Breast epithelium (tissue), 3 donors: ENCODE measurements around the gene DAPK1.

Source experiments
- CTCF ChIP-seq, 3 donors: fragments of 450-650 bp; IDR thresholded peaks; one replicate each; pipeline ENCODE4 v1.5.1; 2016 to 2017; ENCODE audit warnings: antibody characterized with exemption in 3 of 3, mild to moderate bottlenecking in 3 of 3, moderate library complexity in 3 of 3
- POLR2A ChIP-seq: fragments of 450-650 bp; IDR thresholded peaks from one replicate; pipeline ENCODE4 v1.6.1; 2016; ENCODE audit warnings: antibody characterized with exemption, mild to moderate bottlenecking, moderate library complexity
- POLR2AphosphoS5 ChIP-seq, 3 donors: sonication (generic); formaldehyde crosslinking; IDR thresholded peaks; one replicate each; pipeline ENCODE4 v1.6.1; 2017; ENCODE audit warnings: antibody characterized with exemption in 3 of 3

- TF ChIP-seq POLR2A, result no peak
- TF ChIP-seq CTCF (IDR thresholded peaks at IDR 0.05), result no peak
- no peak for TF ChIP-seq POLR2AphosphoS5 (IDR thresholded peaks at IDR 0.05)
Observed at GRCh38 chr9:87599901-87600610, 102.4 kb downstream of the DAPK1 start.
